K562 (cell line): ENCODE measurements around the gene GNB5. TPM values are rescaled to one million over a fixed set of nuclear protein-coding genes. Genes with fewer than 3 reads are reported as not detected.

Experiments used
- ATAC-seq: fragments of 200-7000 bp; cut with Tn5 transposase; 3 replicates; pipeline ENCODE4 v1.9.1; 2020; ENCODE audit warnings: moderate library complexity
- BruUV-seq: library from RNA; stranded (reverse); fragments of 400-500 nt; replicated peaks from 2 replicates; lab custom pipeline; 2021; lab: Mats Ljungman, UMichigan
- CTCF ChIA-PET: fragments of 300-600 bp; formaldehyde crosslinking; extraction: SDS; loops from one replicate; lab custom pipeline; 2021; ENCODE audit warnings: low intra/inter-chr PET ratio; lab: Yijun Ruan, JAX
- POLR2A ChIA-PET: fragments of 300-600, 350-650 bp; sonication (Branson Sonifier 250); formaldehyde crosslinking; extraction: SDS; loops from one replicate; lab custom pipeline; 2021; ENCODE audit warnings: antibody characterized with exemption, inconsistent platforms; lab: Yijun Ruan, JAX
- DNase-seq, 4 experiments: peaks; one replicate each; pipeline versions ENCODE4 v3.0.0 to v3.0.0-alpha.2; 2011 to 2018; ENCODE audit warnings: low spot score in 3 of 4, mixed read lengths in 3 of 4; ENCODE audit errors: extremely low read depth in 1 of 4
- FAIRE-seq: peaks from 2 replicates; lab custom pipeline; 2011; peaks lifted over from hg19 to GRCh38; lab: Jason Lieb, UNC
- H2AFZ ChIP-seq: 2 replicates; pipeline ENCODE4 v1.6.0; 2011; ENCODE audit warnings: low read depth, low read length, control low read depth, inconsistent platforms
- H3K27ac ChIP-seq: fragments of 200-600 bp; 3 replicates; pipeline ENCODE4 v1.8.0; 2011; ENCODE audit warnings: low read depth, mild to moderate bottlenecking, control low read depth, inconsistent platforms, low read length, moderate library complexity, mixed read lengths; ENCODE audit errors: extremely low read depth
- H3K27me3 ChIP-seq, 2 experiments: fragments of 300-600 bp in 1 of 2; 2 replicates in 1 of 2; 3 replicates in 1 of 2; pipeline versions ENCODE4 v1.6.0 to v1.8.0; 2011; ENCODE audit warnings: inconsistent platforms in 2 of 2, low read length in 2 of 2, mild to moderate bottlenecking in 1 of 2, mixed read lengths in 1 of 2, moderate library complexity in 1 of 2; ENCODE audit not compliant: control insufficient read depth in 2 of 2, insufficient read depth in 2 of 2
- H3K36me3 ChIP-seq: fragments of 300-600 bp; 3 replicates; pipeline ENCODE4 v1.8.0; 2011; ENCODE audit warnings: mild to moderate bottlenecking, low read length, inconsistent platforms; ENCODE audit not compliant: control insufficient read depth, insufficient read depth
- H3K4me1 ChIP-seq, 2 experiments: fragments of 200-600 bp in 1 of 2; replicated peaks in 1 of 2; 2 replicates in 1 of 2; 3 replicates in 1 of 2; pipeline versions ENCODE4 v1.5.1 to v1.8.0; 2011; ENCODE audit warnings: inconsistent platforms in 2 of 2, low read length in 2 of 2, mild to moderate bottlenecking in 1 of 2, mixed read lengths in 1 of 2, moderate library complexity in 1 of 2; ENCODE audit not compliant: control insufficient read depth in 2 of 2, insufficient read depth in 2 of 2
- H3K4me2 ChIP-seq: 2 replicates; pipeline ENCODE4 v1.6.1; 2011; ENCODE audit warnings: low read length, control low read depth, inconsistent platforms, mixed read lengths; ENCODE audit not compliant: insufficient read depth
- H3K4me3 ChIP-seq: fragments of 200-600 bp; sonication (generic), shearing (Covaris generic); 2 replicates; pipeline ENCODE4 v1.5.1; 2016; ENCODE audit warnings: control low read depth, inconsistent platforms
- H3K79me2 ChIP-seq: fragments of 200-600 bp; 3 replicates; pipeline ENCODE4 v1.8.0; 2011; ENCODE audit warnings: low read length, inconsistent platforms; ENCODE audit not compliant: control insufficient read depth, insufficient read depth
- H3K9ac ChIP-seq, 2 experiments: 2 replicates each; pipeline versions ENCODE4 v1.6.0 to v1.6.1; 2011; ENCODE audit warnings: low read depth in 2 of 2, low read length in 2 of 2, control low read depth in 1 of 2, inconsistent platforms in 1 of 2, mild to moderate bottlenecking in 1 of 2, mixed read lengths in 1 of 2; ENCODE audit not compliant: insufficient read depth in 1 of 2
- H3K9me1 ChIP-seq: one replicate; pipeline ENCODE4 v1.6.0; 2011; ENCODE audit warnings: inconsistent platforms, mild to moderate bottlenecking, low read length, moderate library complexity; ENCODE audit not compliant: control insufficient read depth, insufficient read depth
- H3K9me3 ChIP-seq: replicated peaks from 2 replicates; pipeline ENCODE4 v1.5.1; 2011; ENCODE audit warnings: low read depth, low read length, inconsistent platforms; ENCODE audit not compliant: control insufficient read depth, insufficient read depth
- H4K20me1 ChIP-seq: replicated peaks from 2 replicates; pipeline ENCODE4 v1.6.1; 2011; ENCODE audit warnings: low read length, inconsistent platforms, mixed read lengths; ENCODE audit not compliant: control insufficient read depth, insufficient read depth
- HMGN3 ChIP-seq: IDR thresholded peaks from 2 replicates; pipeline ENCODE4 v1.6.1; 2011; ENCODE audit warnings: borderline replicate concordance, low read depth, mild to moderate bottlenecking, mixed read lengths, low read length; ENCODE audit not compliant: insufficient read length; ENCODE audit errors: extremely low read depth
- KLF10 ChIP-seq: fragments of 250-450 bp; sonication (Bioruptor Pico); IDR thresholded peaks from 2 replicates; pipeline ENCODE4 v1.6.1; 2021; ENCODE audit warnings: matching md5 sums
- MYNN ChIP-seq, 2 experiments: sonication (generic); formaldehyde crosslinking in 1 of 2; IDR thresholded peaks; 2 replicates each; pipeline versions ENCODE4 v1.5.0 to v1.6.1; 2016 to 2020; ENCODE audit warnings: antibody characterized with exemption in 1 of 2, missing genetic modification reagents in 1 of 2
- RB1 ChIP-seq: fragments of 450-650 bp; IDR thresholded peaks from 2 replicates; pipeline ENCODE4 v1.6.1; 2017; ENCODE audit warnings: low read depth, mild to moderate bottlenecking
- TBP ChIP-seq: optimal IDR thresholded peaks from 2 replicates; pipeline ENCODE3; 2011; ENCODE audit warnings: low read depth, low read length, improper control_type of control experiment
- ZNF146 ChIP-seq: IDR thresholded peaks from one replicate; pipeline ENCODE4 v1.6.1; 2018; ENCODE audit warnings: missing compliant biosample characterization; ENCODE audit not compliant: unreplicated experiment
- WGBS: fragments of 100-300 bp; shearing (Covaris generic); methylation state at CpG from one replicate; pipeline ENCODE4 v1.1.6; 2016; ENCODE audit warnings: low coverage, mixed read lengths; ENCODE audit not compliant: insufficient coverage; ENCODE audit errors: missing lambda C conversion rate; 5-methylcytosine and 5-hydroxymethylcytosine counted together
- in situ Hi-C: fragments of 300-500 bp; cut with MboI; formaldehyde crosslinking; loops from 4 replicates; pipeline ENCODE4 v1.15.0; 2018; ENCODE audit warnings: inconsistent platforms, mixed read lengths
- intact Hi-C: fragments of 100-400 bp; cut with micrococcal nuclease; formaldehyde crosslinking; loops from 2 replicates; pipeline ENCODE4 v1.14.2; 2022
- polyA plus RNA-seq, 8 experiments: library from polyadenylated mRNA; depleted of rRNA in 4 of 8; stranded (reverse) in 5 of 8; unstranded in 3 of 8; fragments of >200 nt; fragmentation: Nextera tagmentation in 2 of 8; fragmentation: Illumina TruSeq in 1 of 8; extraction: Ambion mirVana in 2 of 8; extraction: Trizol in 1 of 8; gene quantifications; 2 replicates each; pipeline versions ENCODE4 v1.2.1 to v1.2.3, GENCODE V29; 2011 to 2014; ENCODE audit warnings: inconsistent platforms in 1 of 8, missing spikeins in 1 of 8
- total RNA-seq, 7 experiments: library from RNA; depleted of rRNA in 6 of 7; stranded (reverse); fragments of >200 nt in 6 of 7; fragmentation: Illumina TruSeq in 2 of 7; extraction: Trizol in 2 of 7; gene quantifications; 2 replicates each; pipeline versions ENCODE4 v1.2.1 to v1.2.3, GENCODE V29; 2011 to 2021; ENCODE audit warnings: low replicate concordance in 1 of 7
- TF ChIP-seq, protein P1 (sequence below): sonication (generic); formaldehyde crosslinking; IDR thresholded peaks from 2 replicates; pipeline ENCODE4 v1.8.0; 2022; ENCODE audit warnings: mild to moderate bottlenecking, missing genetic modification reagents

The GNB5 gene
- total and polyA plus RNA-seq, 9 of the 15 experiments (the other 6 are each of a cell fraction or from before 2014, with no cell fraction given): 0.11 to 2.1 (median 0.77) TPM

DNA sequence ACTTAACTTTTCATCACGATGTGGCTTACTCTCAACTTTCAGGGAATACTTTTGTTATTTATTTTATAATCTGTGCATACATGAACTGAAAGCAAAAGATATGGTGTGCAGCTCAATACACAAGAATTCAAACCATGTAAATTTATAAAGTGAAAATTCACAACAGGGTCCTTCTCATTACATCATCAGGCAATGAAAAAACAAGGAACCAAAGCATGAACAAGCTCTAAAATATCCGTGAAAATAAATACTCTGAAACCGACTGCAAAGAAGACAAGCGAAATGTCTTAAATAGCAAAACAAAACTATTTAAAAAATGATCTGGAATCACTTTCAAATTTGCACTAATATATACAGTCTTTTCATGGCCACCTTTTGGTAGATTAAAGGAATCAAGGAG lies 28.9 kb downstream of the GNB5 start:
- H2AFZ ChIP-seq: no peak overlapping the region
- BruUV-seq: no TSS peak
- CTCF ChIA-PET: no interaction called here
- H3K9me1 ChIP-seq: no peaks in the 10 kb centered on the region
- H3K4me3 ChIP-seq: no peak overlapping the region
- WGBS: 3% methylated on average over 4 of the region's 4 CpGs
- POLR2A ChIA-PET: no interaction called here
- peaks cover 35 to 40% of the 10 kb centered on the region in 2 experiments for H3K27me3 ChIP-seq
- H3K4me1 ChIP-seq: peaks cover 0 to 6% of the 10 kb centered on the region in 2 experiments; a peak in 1 of 5 replicates
- intact Hi-C loops (loop anchor here (5.0 kb wide), 1 partner anchor 65 kb away; no protein-coding TSS in a partner anchor), in situ Hi-C loops (no loop called here)
- no peaks in the 10 kb centered on the region for H3K9me3 ChIP-seq
- H3K27ac ChIP-seq: no peak overlapping the region
- H3K4me2 ChIP-seq: no peak overlapping the region
- H3K36me3 ChIP-seq: no peaks in the 10 kb centered on the region
- no peaks in the 10 kb centered on the region for H4K20me1 ChIP-seq
- no peak for TF ChIP-seq HMGN3
- TF ChIP-seq KLF10 (CRISPR knock-in tag): no peak
- TF ChIP-seq TBP: no peak
- no peak for TF ChIP-seq MYNN (IDR thresholded peaks at IDR 0.05)
- no peak for TF ChIP-seq MYNN (CRISPR knock-in tag; IDR thresholded peaks at IDR 0.05)
- no peak for TF ChIP-seq RB1
- no peak for DNase-seq
- no peaks in the 10 kb centered on the region for H3K79me2 ChIP-seq
- ATAC-seq: no peak
- FAIRE-seq: no peak
- no peak overlapping the region for H3K9ac ChIP-seq

DNA sequence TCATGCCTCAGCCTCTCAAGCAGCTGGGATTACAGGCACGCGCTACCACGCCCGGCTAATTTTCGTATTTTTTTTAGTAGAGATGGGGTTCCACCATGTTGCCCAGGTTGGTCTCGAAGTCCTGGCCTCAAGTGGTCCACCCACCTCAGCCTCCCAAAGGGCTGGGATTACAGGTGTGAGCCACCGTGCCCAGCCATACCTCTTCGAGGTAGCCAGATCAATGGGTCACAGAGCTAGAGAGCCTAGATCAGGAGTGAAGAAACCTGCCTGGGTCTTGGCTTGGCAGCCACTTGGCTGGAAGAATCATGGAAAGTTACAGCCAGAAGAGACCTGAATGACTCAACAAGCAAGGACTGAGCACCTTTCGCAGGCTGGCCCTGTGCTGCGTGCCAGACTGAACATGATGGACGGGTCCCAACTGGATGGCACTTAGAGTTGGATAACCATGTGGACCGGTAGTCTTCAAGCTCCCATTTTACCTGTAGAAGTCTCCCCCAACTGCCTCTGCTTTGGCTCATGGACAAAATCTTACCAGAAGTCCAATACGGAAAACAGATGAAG lies 29.7 kb downstream of the GNB5 start:
- Histone ChIP-seq H4K20me1 (no peaks in the 10 kb centered on the region), H3K36me3 (no peaks in the 10 kb centered on the region), H3K27me3 (peaks cover 36 to 41% of the 10 kb centered on the region in 2 experiments), H3K9me1 (no peaks in the 10 kb centered on the region), H3K4me2 (no peak overlapping the region), H3K9ac (no peak overlapping the region), H3K79me2 (no peaks in the 10 kb centered on the region), H3K27ac (no peak overlapping the region)
- in situ Hi-C loops: no loop called here
- intact Hi-C loops: loop anchor here (5.0 kb wide), 1 partner anchor 66 kb away; no protein-coding TSS in a partner anchor
- CTCF ChIA-PET: no interaction called here
- no TSS peak for BruUV-seq
- WGBS: 13% methylated on average over 13 of the region's 13 CpGs
- ATAC-seq: no peak
- POLR2A ChIA-PET: interaction anchor here (1.1 kb wide), 1 partner anchor 16 kb away, joined by 3 read pairs; no protein-coding TSS in a partner anchor
- TF ChIP-seq ZNF146: no peak
- TF ChIP-seq, protein P1, sequence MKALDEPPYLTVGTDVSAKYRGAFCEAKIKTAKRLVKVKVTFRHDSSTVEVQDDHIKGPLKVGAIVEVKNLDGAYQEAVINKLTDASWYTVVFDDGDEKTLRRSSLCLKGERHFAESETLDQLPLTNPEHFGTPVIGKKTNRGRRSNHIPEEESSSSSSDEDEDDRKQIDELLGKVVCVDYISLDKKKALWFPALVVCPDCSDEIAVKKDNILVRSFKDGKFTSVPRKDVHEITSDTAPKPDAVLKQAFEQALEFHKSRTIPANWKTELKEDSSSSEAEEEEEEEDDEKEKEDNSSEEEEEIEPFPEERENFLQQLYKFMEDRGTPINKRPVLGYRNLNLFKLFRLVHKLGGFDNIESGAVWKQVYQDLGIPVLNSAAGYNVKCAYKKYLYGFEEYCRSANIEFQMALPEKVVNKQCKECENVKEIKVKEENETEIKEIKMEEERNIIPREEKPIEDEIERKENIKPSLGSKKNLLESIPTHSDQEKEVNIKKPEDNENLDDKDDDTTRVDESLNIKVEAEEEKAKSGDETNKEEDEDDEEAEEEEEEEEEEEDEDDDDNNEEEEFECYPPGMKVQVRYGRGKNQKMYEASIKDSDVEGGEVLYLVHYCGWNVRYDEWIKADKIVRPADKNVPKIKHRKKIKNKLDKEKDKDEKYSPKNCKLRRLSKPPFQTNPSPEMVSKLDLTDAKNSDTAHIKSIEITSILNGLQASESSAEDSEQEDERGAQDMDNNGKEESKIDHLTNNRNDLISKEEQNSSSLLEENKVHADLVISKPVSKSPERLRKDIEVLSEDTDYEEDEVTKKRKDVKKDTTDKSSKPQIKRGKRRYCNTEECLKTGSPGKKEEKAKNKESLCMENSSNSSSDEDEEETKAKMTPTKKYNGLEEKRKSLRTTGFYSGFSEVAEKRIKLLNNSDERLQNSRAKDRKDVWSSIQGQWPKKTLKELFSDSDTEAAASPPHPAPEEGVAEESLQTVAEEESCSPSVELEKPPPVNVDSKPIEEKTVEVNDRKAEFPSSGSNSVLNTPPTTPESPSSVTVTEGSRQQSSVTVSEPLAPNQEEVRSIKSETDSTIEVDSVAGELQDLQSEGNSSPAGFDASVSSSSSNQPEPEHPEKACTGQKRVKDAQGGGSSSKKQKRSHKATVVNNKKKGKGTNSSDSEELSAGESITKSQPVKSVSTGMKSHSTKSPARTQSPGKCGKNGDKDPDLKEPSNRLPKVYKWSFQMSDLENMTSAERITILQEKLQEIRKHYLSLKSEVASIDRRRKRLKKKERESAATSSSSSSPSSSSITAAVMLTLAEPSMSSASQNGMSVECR (CRISPR knock-in tag): no peak
- TF ChIP-seq, all 486 proteins: peak for 0
- H3K9me3 ChIP-seq: no peaks in the 10 kb centered on the region
- FAIRE-seq: no peak
- H3K4me3 ChIP-seq: no peak overlapping the region
- no peak overlapping the region for H2AFZ ChIP-seq
- DNase-seq: no peak
- peaks cover 0 to 6% of the 10 kb centered on the region in 2 experiments; a peak in 1 of 5 replicates for H3K4me1 ChIP-seq
